HG03060 (cell line): ENCODE results near the gene PHF19.

Source experiments
- ATAC-seq: cut with Tn5 transposase; IDR thresholded peaks from one replicate; pipeline ENCODE4 v1.9.1; 2021; ENCODE audit warnings: low read depth, moderate number of reproducible peaks; ENCODE audit not compliant: unreplicated experiment

The PHF19 gene

GRCh38 chr9:120892748-120893610 lies 16.0 kb upstream of the PHF19 start:
- peak; percentile 68 for ATAC-seq

DNA sequence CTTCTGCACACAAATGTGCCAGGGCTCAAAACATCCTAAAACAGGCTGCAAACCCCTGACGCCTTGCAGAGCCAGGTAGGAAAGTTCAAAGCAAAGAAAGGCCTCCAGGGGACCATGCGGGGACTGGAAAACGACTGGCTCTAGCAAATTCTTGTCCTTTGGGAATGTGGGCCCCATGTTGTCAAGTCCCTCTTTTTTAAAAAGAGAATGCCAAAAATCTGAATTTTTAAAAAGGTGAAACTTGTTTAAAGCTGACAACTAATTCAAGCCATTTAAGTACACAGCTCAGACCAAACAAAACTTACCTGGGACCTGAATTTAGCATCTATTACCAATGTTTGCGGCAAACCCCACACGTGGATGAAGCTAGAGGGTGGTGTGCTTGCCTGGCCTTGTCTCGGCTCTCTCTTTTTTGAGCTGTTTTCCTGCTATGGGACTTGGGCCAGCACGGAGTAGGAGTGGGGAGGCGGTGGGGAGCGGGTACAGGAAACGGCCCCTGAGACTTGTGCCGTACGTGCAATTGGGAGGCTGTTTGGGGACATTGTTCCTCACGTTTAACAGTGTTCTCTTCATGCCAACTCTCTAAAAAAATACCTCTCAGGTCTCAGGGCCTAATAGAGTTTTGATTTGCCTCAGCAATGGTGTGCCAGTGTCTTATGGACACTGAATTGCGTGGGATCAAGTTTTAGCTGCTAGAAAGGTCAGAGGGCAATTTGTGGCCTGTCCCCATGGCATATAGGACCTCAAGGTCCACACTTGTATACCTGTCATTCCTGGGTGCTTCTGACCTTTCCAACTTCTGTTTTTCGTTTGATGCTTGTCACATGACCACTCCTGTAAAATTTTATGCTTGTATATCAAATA lies 15.1 kb upstream of the PHF19 start:
- peak; percentile 22 for ATAC-seq

DNA sequence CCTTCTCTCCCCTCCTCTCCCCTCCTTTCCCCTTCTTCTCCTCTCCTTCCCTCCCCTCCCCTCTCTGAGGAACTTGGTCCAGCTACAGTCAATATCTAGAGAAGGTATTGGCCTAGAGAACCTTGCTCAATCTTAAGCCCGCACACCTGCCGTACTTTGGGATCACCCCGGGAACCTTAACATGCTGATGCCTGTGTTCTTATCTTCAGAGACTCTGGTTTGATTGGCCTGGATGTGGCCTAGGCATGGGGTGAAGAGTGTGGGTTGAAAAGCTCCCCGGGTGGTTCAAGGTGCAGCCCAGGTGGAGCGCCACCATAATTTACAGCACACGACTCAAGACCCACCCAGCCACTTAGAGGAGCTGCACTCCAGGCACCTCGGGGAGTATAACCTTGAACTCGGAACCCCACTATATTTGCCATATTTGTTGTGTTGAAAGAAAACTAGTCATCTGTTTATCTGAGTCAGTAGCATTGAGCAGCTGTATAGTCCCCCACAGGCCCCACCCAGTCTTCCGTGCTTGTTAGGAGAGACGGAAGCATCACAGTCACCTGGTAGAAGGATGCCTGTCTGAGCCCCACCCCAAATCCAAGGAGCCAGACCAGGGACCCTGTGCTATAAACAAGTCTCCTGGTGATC lies 14.4 kb upstream of the PHF19 start:
- no peak for ATAC-seq

- no peak for ATAC-seq
These were observed 13.6 kb upstream of the PHF19 start for GRCh38 chr9:120890320-120891244.

- ATAC-seq = no peak
These were observed 12.8 kb upstream of the PHF19 start for GRCh38 chr9:120889606-120890271.

DNA sequence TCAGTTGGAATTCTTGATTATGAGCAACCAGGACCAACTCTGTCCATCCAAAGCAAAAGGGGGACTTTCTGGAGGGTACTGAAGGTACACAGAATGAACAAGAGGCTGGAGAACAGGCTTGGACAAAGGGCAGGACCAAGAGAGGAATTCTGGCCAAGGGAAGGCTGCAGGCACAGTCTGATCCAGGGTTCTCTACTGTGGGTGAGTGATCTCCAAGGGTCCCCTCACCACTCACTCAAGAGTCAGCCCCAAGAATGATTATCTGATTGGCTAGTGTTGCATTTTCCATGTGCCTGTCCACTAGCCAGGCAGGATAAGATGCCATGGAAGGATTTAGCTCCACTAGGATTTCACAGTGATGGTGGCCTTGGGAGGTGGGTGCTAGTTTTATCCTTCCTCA lies 11.6 kb upstream of the PHF19 start:
- no peak for ATAC-seq

GRCh38 chr9:120886490-120886967 lies 9.5 kb upstream of the PHF19 start:
- no peak for ATAC-seq

GRCh38 chr9:120885958-120886357 lies 9.0 kb upstream of the PHF19 start:
- ATAC-seq = no peak

DNA sequence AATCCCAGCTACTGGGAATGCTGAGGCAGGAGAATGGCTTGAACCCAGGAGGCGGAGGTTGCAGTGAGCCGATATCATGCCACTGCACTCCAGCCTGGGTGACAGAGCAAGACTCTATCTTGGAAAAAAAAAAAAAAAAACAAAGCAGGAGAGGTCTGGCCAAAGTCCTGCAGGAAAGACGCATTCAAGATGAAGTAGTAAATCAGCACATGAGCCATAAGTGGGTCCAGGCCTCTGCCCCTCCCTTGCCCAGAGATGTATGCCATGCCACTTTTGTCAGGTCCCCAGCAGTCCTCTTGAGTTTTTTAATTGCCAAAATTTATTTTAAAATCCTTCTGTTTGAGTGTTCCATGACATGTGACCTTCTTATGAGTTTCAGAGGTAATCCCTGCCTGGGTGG lies 8.5 kb upstream of the PHF19 start:
- ATAC-seq = no peak

- ATAC-seq = no peak
These were observed 6.6 kb upstream of the PHF19 start for GRCh38 chr9:120883608-120883996.

DNA sequence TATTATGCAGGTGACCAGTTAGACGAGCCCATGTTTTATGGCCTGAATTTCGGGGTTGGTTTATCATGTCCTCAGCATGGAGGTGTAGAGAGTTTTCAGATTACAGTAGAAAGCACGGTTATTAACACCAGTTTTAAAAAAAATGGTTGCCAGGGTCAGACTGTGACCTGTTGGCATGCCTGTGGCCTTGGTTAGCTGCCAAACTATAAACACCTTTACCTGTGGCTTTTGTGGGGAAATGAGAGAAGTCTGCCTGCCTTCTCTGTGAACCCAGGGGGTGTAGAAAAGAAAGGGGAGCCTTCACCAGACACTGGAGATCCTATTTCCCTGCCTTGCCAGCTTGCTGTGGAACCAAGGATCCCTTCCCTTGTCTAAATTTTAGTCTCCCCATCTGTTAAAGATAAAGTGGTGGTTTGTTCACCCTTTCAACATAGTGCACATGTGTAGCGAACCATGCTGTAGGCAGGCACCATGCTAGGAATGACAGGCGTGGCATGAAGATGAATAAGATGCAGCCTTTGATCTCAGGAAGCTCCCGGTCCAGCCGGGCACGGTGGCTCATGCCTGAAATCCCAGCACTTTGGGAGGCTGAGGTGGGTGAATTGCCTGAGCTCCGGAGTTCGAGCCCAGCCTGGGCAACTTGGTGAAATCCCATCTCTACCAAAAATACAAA lies 6.1 kb upstream of the PHF19 start:
- ATAC-seq = no peak

DNA sequence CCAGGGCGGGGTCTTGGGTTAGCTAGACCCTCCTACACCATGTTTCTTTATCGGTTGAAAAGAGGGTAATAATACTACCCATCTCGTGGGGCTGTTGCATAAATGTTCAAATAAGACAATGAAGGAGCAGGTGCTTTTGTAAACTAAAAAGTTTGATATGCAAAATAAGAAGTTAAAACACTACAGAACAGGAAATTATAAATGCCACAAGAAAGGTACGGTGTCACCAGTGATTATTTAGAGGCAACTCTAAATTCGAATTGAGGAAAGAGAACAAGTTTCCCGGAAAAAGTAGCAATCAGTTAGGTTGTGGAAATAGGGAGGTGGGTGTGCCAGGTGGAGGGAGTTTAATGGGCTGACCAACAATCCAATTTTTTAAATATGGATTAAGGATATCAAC lies 2.5 kb upstream of the PHF19 start:
- no peak for ATAC-seq

DNA sequence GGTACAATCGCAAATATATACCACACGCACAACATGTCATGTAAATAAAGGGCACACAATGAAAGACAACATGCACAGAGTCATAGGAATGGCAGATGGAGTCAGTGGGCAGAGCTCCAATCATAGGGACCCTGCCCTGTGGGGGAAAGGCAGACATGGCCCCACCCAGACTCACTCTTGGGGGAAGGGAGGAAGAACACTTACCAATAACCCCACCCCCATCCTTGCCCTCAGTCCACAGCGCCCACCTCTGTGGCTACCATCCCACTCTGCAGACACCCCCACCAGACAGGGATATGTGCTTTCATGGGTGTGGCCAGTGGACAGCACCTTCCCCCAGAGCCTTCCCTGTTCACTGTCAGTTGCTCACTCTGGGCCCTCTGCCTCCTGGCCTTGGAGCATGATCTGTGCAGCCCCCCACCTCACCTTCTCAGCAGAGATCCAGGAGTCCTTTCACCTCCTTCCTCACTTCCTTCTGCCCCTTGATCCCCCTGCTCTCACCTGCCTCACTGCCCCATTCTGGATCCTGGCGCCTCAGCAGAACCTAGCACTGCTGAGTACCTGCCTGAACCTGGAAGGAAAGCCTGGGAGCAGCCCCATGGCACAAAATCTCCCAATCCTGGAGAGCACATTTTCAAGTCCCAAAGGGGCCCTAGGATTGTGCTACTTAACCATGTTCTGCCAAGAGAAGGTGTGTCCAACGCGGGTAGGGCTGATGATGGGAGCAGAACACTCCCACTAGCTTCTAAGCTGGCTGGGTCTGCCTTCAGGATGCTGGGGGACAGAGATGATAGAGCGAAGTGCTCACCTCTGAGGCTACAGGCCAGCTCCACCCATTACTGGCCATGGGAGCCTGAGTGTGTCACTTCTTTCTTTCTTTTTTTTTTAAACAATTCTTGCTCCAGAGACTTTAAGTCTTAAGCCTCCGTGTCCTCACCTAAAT lies 1.5 kb upstream of the PHF19 start:
- no peak for ATAC-seq

DNA sequence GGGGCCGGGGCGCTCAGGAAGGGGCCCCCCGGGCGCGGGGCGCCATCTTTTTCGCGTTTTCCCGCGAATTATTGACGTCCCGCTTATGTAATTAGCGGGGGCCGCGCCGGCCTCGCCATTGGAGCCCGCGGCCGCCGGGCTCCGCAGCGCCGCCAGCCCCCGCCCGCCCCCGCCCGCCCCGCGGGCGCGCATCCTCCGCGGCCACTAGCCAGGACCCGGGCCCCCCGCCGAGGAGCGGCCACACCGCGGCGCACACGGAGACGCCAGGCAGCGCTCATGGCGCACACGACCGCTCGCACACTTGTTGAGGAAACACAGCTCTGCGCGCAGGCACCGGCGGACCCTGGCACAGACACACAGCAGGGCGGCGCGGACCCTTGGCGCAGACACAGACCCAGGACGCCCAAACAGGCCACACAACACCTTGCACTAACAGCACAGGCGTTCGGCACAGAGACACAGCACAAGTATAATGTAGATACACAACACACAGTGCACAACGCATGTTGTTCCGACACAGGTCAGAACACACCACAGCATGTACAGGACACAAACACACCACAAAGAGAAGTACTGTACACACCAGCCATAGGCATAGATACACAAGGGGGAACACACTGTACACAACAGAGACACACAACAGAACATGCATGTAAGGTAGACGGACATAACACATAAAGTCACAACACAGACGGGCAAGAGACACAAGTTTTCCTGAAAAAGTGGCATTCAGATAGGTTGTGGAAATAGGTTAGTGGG lies 467 bp upstream of the PHF19 start:
- no peak for ATAC-seq

- ATAC-seq = peak; percentile 36
These were observed 790 bp downstream of the PHF19 start for GRCh38 chr9:120875954-120876841.

DNA sequence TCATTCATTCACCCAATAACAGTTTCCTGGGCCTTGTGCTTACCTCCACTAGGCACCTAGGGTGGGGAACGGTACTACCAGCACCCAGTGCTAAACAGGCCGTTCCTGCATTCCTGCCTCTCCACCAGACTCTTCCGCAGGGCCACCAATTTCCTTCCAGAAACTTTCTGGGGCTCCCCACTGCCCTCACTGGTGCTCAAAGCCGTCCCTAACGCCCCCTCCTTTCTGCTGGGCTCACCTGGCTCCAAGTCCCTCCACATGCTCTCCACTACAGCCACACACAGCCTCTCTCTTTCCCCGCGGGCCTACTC lies 1.4 kb downstream of the PHF19 start:
- ATAC-seq = no peak
